Measurements from ENCODE around the gene TRIM27.

- TF ChIP-seq CTCF (IDR thresholded peaks at IDR 0.05; ENCODE audit: insufficient read depth, low read depth, low read length) (no peak), EZH2 (IDR thresholded peaks at IDR 0.05; ENCODE audit: insufficient read depth, low read length) (no peak)
Measured at GRCh38 chr6:28868873-28869272, 54.9 kb downstream of the TRIM27 start.
